ENCODE measurements around the gene MLPH.

The MLPH gene

GRCh38 chr2:237527766-237528165 lies 40.7 kb downstream of the MLPH start:
- TF ChIP-seq CTCF (IDR thresholded peaks at IDR 0.05), result no peak
- no peak for DNase-seq (ENCODE audit: low spot score)
- Histone ChIP-seq H3K4me3 (no peak overlapping the region), H3K27ac (no peak overlapping the region)

GRCh38 chr2:237529452-237530402 lies 42.7 kb downstream of the MLPH start:
- TF ChIP-seq CTCF (IDR thresholded peaks at IDR 0.05), result no peak
- DNase-seq (ENCODE audit: low spot score), result no peak
- Histone ChIP-seq H3K4me3 (no peak overlapping the region), H3K27ac (no peak overlapping the region)

- no peak for DNase-seq (ENCODE audit: low spot score)
- no peak overlapping the region for H3K27ac ChIP-seq
- no peak for TF ChIP-seq CTCF (IDR thresholded peaks at IDR 0.05)
- no peak overlapping the region for H3K4me3 ChIP-seq
These were observed 43.7 kb downstream of the MLPH start for GRCh38 chr2:237530472-237531433.

GRCh38 chr2:237532160-237532559 lies 45.1 kb downstream of the MLPH start:
- no peak overlapping the region for H3K4me3 ChIP-seq
- DNase-seq (ENCODE audit: low spot score), result no peak
- no peak for TF ChIP-seq CTCF (IDR thresholded peaks at IDR 0.05)
- H3K27ac ChIP-seq, result no peak overlapping the region

- H3K4me3 ChIP-seq, result no peak overlapping the region
- DNase-seq (ENCODE audit: low spot score), result no peak
- no peak overlapping the region for H3K27ac ChIP-seq
- TF ChIP-seq CTCF (IDR thresholded peaks at IDR 0.05), result no peak
These were observed 46.7 kb downstream of the MLPH start for GRCh38 chr2:237533668-237534161.

GRCh38 chr2:237534380-237534779 lies 47.3 kb downstream of the MLPH start:
- Histone ChIP-seq H3K27ac (no peak overlapping the region), H3K4me3 (no peak overlapping the region)
- no peak for TF ChIP-seq CTCF (IDR thresholded peaks at IDR 0.05)
- no peak for DNase-seq (ENCODE audit: low spot score)

All from coronary artery (tissue), 2 donors.